K562 (cell line): ENCODE measurements around the gene LIX1. TPM values are rescaled to one million over a fixed set of nuclear protein-coding genes. Genes with fewer than 3 reads are reported as not detected.

Experiments used
- ATAC-seq: fragments of 200-7000 bp; cut with Tn5 transposase; 3 replicates; pipeline ENCODE4 v1.9.1; 2020; ENCODE audit warnings: moderate library complexity
- BruUV-seq: library from RNA; stranded (reverse); fragments of 400-500 nt; replicated peaks from 2 replicates; lab custom pipeline; 2021; lab: Mats Ljungman, UMichigan
- CTCF ChIA-PET: fragments of 300-600 bp; formaldehyde crosslinking; extraction: SDS; loops from one replicate; lab custom pipeline; 2021; ENCODE audit warnings: low intra/inter-chr PET ratio; lab: Yijun Ruan, JAX
- POLR2A ChIA-PET: fragments of 300-600, 350-650 bp; sonication (Branson Sonifier 250); formaldehyde crosslinking; extraction: SDS; loops from one replicate; lab custom pipeline; 2021; ENCODE audit warnings: antibody characterized with exemption, inconsistent platforms; lab: Yijun Ruan, JAX
- DNase-seq, 4 experiments: peaks; one replicate each; pipeline versions ENCODE4 v3.0.0 to v3.0.0-alpha.2; 2011 to 2018; ENCODE audit warnings: low spot score in 3 of 4, mixed read lengths in 3 of 4; ENCODE audit errors: extremely low read depth in 1 of 4
- FAIRE-seq: peaks from 2 replicates; lab custom pipeline; 2011; peaks lifted over from hg19 to GRCh38; lab: Jason Lieb, UNC
- H2AFZ ChIP-seq: 2 replicates; pipeline ENCODE4 v1.6.0; 2011; ENCODE audit warnings: low read depth, low read length, control low read depth, inconsistent platforms
- H3K27ac ChIP-seq: fragments of 200-600 bp; 3 replicates; pipeline ENCODE4 v1.8.0; 2011; ENCODE audit warnings: low read depth, mild to moderate bottlenecking, control low read depth, inconsistent platforms, low read length, moderate library complexity, mixed read lengths; ENCODE audit errors: extremely low read depth
- H3K27me3 ChIP-seq, 2 experiments: fragments of 300-600 bp in 1 of 2; 2 replicates in 1 of 2; 3 replicates in 1 of 2; pipeline versions ENCODE4 v1.6.0 to v1.8.0; 2011; ENCODE audit warnings: inconsistent platforms in 2 of 2, low read length in 2 of 2, mild to moderate bottlenecking in 1 of 2, mixed read lengths in 1 of 2, moderate library complexity in 1 of 2; ENCODE audit not compliant: control insufficient read depth in 2 of 2, insufficient read depth in 2 of 2
- H3K36me3 ChIP-seq: fragments of 300-600 bp; 3 replicates; pipeline ENCODE4 v1.8.0; 2011; ENCODE audit warnings: mild to moderate bottlenecking, low read length, inconsistent platforms; ENCODE audit not compliant: control insufficient read depth, insufficient read depth
- H3K4me1 ChIP-seq, 2 experiments: fragments of 200-600 bp in 1 of 2; replicated peaks in 1 of 2; 2 replicates in 1 of 2; 3 replicates in 1 of 2; pipeline versions ENCODE4 v1.5.1 to v1.8.0; 2011; ENCODE audit warnings: inconsistent platforms in 2 of 2, low read length in 2 of 2, mild to moderate bottlenecking in 1 of 2, mixed read lengths in 1 of 2, moderate library complexity in 1 of 2; ENCODE audit not compliant: control insufficient read depth in 2 of 2, insufficient read depth in 2 of 2
- H3K4me2 ChIP-seq: 2 replicates; pipeline ENCODE4 v1.6.1; 2011; ENCODE audit warnings: low read length, control low read depth, inconsistent platforms, mixed read lengths; ENCODE audit not compliant: insufficient read depth
- H3K4me3 ChIP-seq: fragments of 200-600 bp; sonication (generic), shearing (Covaris generic); 2 replicates; pipeline ENCODE4 v1.5.1; 2016; ENCODE audit warnings: control low read depth, inconsistent platforms
- H3K79me2 ChIP-seq: fragments of 200-600 bp; 3 replicates; pipeline ENCODE4 v1.8.0; 2011; ENCODE audit warnings: low read length, inconsistent platforms; ENCODE audit not compliant: control insufficient read depth, insufficient read depth
- H3K9ac ChIP-seq, 2 experiments: 2 replicates each; pipeline versions ENCODE4 v1.6.0 to v1.6.1; 2011; ENCODE audit warnings: low read depth in 2 of 2, low read length in 2 of 2, control low read depth in 1 of 2, inconsistent platforms in 1 of 2, mild to moderate bottlenecking in 1 of 2, mixed read lengths in 1 of 2; ENCODE audit not compliant: insufficient read depth in 1 of 2
- H3K9me1 ChIP-seq: one replicate; pipeline ENCODE4 v1.6.0; 2011; ENCODE audit warnings: inconsistent platforms, mild to moderate bottlenecking, low read length, moderate library complexity; ENCODE audit not compliant: control insufficient read depth, insufficient read depth
- H3K9me3 ChIP-seq: replicated peaks from 2 replicates; pipeline ENCODE4 v1.5.1; 2011; ENCODE audit warnings: low read depth, low read length, inconsistent platforms; ENCODE audit not compliant: control insufficient read depth, insufficient read depth
- H4K20me1 ChIP-seq: replicated peaks from 2 replicates; pipeline ENCODE4 v1.6.1; 2011; ENCODE audit warnings: low read length, inconsistent platforms, mixed read lengths; ENCODE audit not compliant: control insufficient read depth, insufficient read depth
- CHD1 ChIP-seq: fragments of 200-600 bp; sonication (generic); IDR thresholded peaks from one replicate; pipeline ENCODE4 v1.6.1; 2012; ENCODE audit warnings: mild to moderate bottlenecking, moderate library complexity, low read length, inconsistent platforms
- CXXC5 ChIP-seq: fragments of 250-450 bp; sonication (Bioruptor Pico); IDR thresholded peaks from 2 replicates; pipeline ENCODE4 v1.8.0; 2022; ENCODE audit warnings: inconsistent platforms, mild to moderate bottlenecking, moderate library complexity
- E2F3 ChIP-seq: fragments of 250-450 bp; sonication (Bioruptor Pico); IDR thresholded peaks from 2 replicates; pipeline ENCODE4 v1.4.0; 2020; ENCODE audit warnings: mild to moderate bottlenecking
- E2F5 ChIP-seq: sonication (generic); formaldehyde crosslinking; IDR thresholded peaks from 2 replicates; pipeline ENCODE4 v1.8.0; 2022; ENCODE audit warnings: mild to moderate bottlenecking, missing genetic modification reagents
- EP400 ChIP-seq: fragments of 450-650 bp; IDR thresholded peaks from 2 replicates; pipeline ENCODE4 v1.6.1; 2017; ENCODE audit warnings: antibody characterized with exemption, mild to moderate bottlenecking, moderate library complexity
- ETS1 ChIP-seq: conservative IDR thresholded peaks from 2 replicates; pipeline ENCODE4 v1.6.1; 2011; ENCODE audit warnings: low read depth, mild to moderate bottlenecking, low read length; ENCODE audit not compliant: control insufficient read depth
- HMBOX1 ChIP-seq: sonication (generic); IDR thresholded peaks from 2 replicates; pipeline ENCODE4 v1.6.1; 2016
- IRF2 ChIP-seq: sonication (generic); formaldehyde crosslinking; IDR thresholded peaks from 2 replicates; pipeline ENCODE4 v1.8.1; 2022; ENCODE audit warnings: mild to moderate bottlenecking, missing genetic modification reagents
- MEF2A ChIP-seq: IDR thresholded peaks from 2 replicates; pipeline ENCODE4 v1.6.1; 2011; ENCODE audit warnings: low read depth, mild to moderate bottlenecking, low read length, moderate library complexity; ENCODE audit not compliant: control insufficient read depth
- POLR2H ChIP-seq: IDR thresholded peaks from 2 replicates; pipeline ENCODE4 v1.6.1; 2016; ENCODE audit warnings: missing genetic modification characterization, low read depth, mild to moderate bottlenecking, control low read depth, missing compliant biosample characterization, moderate library complexity
- STAT5B ChIP-seq: fragments of 250-450 bp; sonication (Bioruptor Pico); IDR thresholded peaks from 2 replicates; pipeline ENCODE4 v1.8.0; 2021; ENCODE audit warnings: mild to moderate bottlenecking, inconsistent platforms
- WHSC1 ChIP-seq: IDR thresholded peaks from one replicate; pipeline ENCODE4 v1.6.1; 2012; ENCODE audit warnings: low read length, control low read depth, inconsistent platforms
- ZBTB17 ChIP-seq: fragments of 450-650 bp; formaldehyde crosslinking; IDR thresholded peaks from 2 replicates; pipeline ENCODE4 v1.4.0; 2020; ENCODE audit warnings: mild to moderate bottlenecking
- ZNF395 ChIP-seq: fragments of 200-800 bp; sonication (Bioruptor generic); IDR thresholded peaks from 2 replicates; pipeline ENCODE4 v1.6.1; 2017; ENCODE audit warnings: missing genetic modification characterization, missing compliant biosample characterization
- ZNF436 ChIP-seq: fragments of 250-450, 450-650 bp; sonication (Bioruptor Pico); formaldehyde crosslinking; IDR thresholded peaks from 2 replicates; pipeline ENCODE4 v1.7.0; 2020; ENCODE audit warnings: mild to moderate bottlenecking
- ZNF561 ChIP-seq: fragments of 450-650 bp; formaldehyde crosslinking; conservative IDR thresholded peaks from 2 replicates; pipeline ENCODE4 v1.4.0; 2020; ENCODE audit warnings: mild to moderate bottlenecking, moderate library complexity
- ZNF655 ChIP-seq: fragments of 250-450 bp; sonication (Bioruptor Pico); IDR thresholded peaks from 2 replicates; pipeline ENCODE4 v1.5.0; 2021
- WGBS: fragments of 100-300 bp; shearing (Covaris generic); methylation state at CpG from one replicate; pipeline ENCODE4 v1.1.6; 2016; ENCODE audit warnings: low coverage, mixed read lengths; ENCODE audit not compliant: insufficient coverage; ENCODE audit errors: missing lambda C conversion rate; 5-methylcytosine and 5-hydroxymethylcytosine counted together
- in situ Hi-C: fragments of 300-500 bp; cut with MboI; formaldehyde crosslinking; loops from 4 replicates; pipeline ENCODE4 v1.15.0; 2018; ENCODE audit warnings: inconsistent platforms, mixed read lengths
- intact Hi-C: fragments of 100-400 bp; cut with micrococcal nuclease; formaldehyde crosslinking; loops from 2 replicates; pipeline ENCODE4 v1.14.2; 2022
- polyA plus RNA-seq, 8 experiments: library from polyadenylated mRNA; depleted of rRNA in 4 of 8; stranded (reverse) in 5 of 8; unstranded in 3 of 8; fragments of >200 nt; fragmentation: Nextera tagmentation in 2 of 8; fragmentation: Illumina TruSeq in 1 of 8; extraction: Ambion mirVana in 2 of 8; extraction: Trizol in 1 of 8; gene quantifications; 2 replicates each; pipeline versions ENCODE4 v1.2.1 to v1.2.3, GENCODE V29; 2011 to 2014; ENCODE audit warnings: inconsistent platforms in 1 of 8, missing spikeins in 1 of 8
- total RNA-seq, 7 experiments: library from RNA; depleted of rRNA in 6 of 7; stranded (reverse); fragments of >200 nt in 6 of 7; fragmentation: Illumina TruSeq in 2 of 7; extraction: Trizol in 2 of 7; gene quantifications; 2 replicates each; pipeline versions ENCODE4 v1.2.1 to v1.2.3, GENCODE V29; 2011 to 2021; ENCODE audit warnings: low replicate concordance in 1 of 7

Gene LIX1
- total and polyA plus RNA-seq, 9 of the 15 experiments (the other 6 are each of a cell fraction or from before 2014, with no cell fraction given): 0.01 to 0.18 TPM; not detected in 7

- in situ Hi-C loops (loop anchor here (25.0 kb wide), 1 partner anchor 1855 kb away; no protein-coding TSS in a partner anchor), intact Hi-C loops (no loop called here)
- WGBS: under 1% methylated on average over 12 of the region's 12 CpGs
- H3K27me3 ChIP-seq: no peaks in the 10 kb centered on the region
- H3K9me3 ChIP-seq: no peaks in the 10 kb centered on the region
- no peak for FAIRE-seq
- peaks cover 0 to 5% of the 10 kb centered on the region in 2 experiments; a peak in 3 of 5 replicates for H3K4me1 ChIP-seq
- peak; percentile 23 to 41 (median 32) for DNase-seq
- H3K27ac ChIP-seq: peak overlapping the region; percentile 89
- H3K9me1 ChIP-seq: no peaks in the 10 kb centered on the region
- peak overlapping the region; percentile 74 for H3K4me3 ChIP-seq
- ChIA-PET POLR2A (interaction anchor here (1.2 to 1.6 kb wide), 3 partner anchors 15 to 441 kb away, joined by 3 to 6 read pairs (median 3); partner anchors contain the start of gene ERAP1), CTCF (no interaction called here)
- H2AFZ ChIP-seq: peak overlapping the region; percentile 93
- H3K4me2 ChIP-seq: peak overlapping the region; percentile 96
- H4K20me1 ChIP-seq: no peaks in the 10 kb centered on the region
- peak overlapping the region; percentile 88 to 92 for H3K9ac ChIP-seq
- H3K36me3 ChIP-seq: peaks cover 30% of the 10 kb centered on the region
- TSS peak; percentile 84 for BruUV-seq
- H3K79me2 ChIP-seq: peaks cover 44% of the 10 kb centered on the region
- ATAC-seq: peak; percentile 5; the same call in 1 of the 3 replicates
- TF ChIP-seq WHSC1 (no peak), E2F5 (CRISPR knock-in tag) (no peak), ZBTB17 (CRISPR knock-in tag) (no peak), CHD1 (peak; percentile 54), ZNF655 (CRISPR knock-in tag) (no peak), ZNF436 (CRISPR knock-in tag) (no peak), STAT5B (no peak), E2F3 (CRISPR knock-in tag) (no peak), ETS1 (0 out of 2 replicates have a peak, but pooled peaks have one; percentile 18), HMBOX1 (no peak), MEF2A (no peak), CXXC5 (no peak), POLR2H (tag) (no peak), ZNF561 (CRISPR knock-in tag) (no peak), EP400 (no peak), ZNF395 (CRISPR knock-in tag) (0 out of 2 replicates have a peak, but pooled peaks have one; percentile 42), IRF2 (CRISPR knock-in tag) (no peak)
These were observed 40.2 kb upstream of the LIX1 start for GRCh38 chr5:97182571-97183099.
